ENCODE results near the gene UTS2R.

- no peak for TF ChIP-seq POLR2A (IDR thresholded peaks at IDR 0.05; ENCODE audit: low read depth)
- TF ChIP-seq, protein P1, sequence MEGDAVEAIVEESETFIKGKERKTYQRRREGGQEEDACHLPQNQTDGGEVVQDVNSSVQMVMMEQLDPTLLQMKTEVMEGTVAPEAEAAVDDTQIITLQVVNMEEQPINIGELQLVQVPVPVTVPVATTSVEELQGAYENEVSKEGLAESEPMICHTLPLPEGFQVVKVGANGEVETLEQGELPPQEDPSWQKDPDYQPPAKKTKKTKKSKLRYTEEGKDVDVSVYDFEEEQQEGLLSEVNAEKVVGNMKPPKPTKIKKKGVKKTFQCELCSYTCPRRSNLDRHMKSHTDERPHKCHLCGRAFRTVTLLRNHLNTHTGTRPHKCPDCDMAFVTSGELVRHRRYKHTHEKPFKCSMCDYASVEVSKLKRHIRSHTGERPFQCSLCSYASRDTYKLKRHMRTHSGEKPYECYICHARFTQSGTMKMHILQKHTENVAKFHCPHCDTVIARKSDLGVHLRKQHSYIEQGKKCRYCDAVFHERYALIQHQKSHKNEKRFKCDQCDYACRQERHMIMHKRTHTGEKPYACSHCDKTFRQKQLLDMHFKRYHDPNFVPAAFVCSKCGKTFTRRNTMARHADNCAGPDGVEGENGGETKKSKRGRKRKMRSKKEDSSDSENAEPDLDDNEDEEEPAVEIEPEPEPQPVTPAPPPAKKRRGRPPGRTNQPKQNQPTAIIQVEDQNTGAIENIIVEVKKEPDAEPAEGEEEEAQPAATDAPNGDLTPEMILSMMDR (IDR thresholded peaks at IDR 0.05): no peak
Observed at GRCh38 chr17:82321947-82322466, 49.6 kb upstream of the UTS2R start.

Measured in esophagus muscularis mucosa (tissue), 3 donors.